HCT116 (cell line): ENCODE results near the gene CACNA1C. TPM values are rescaled to one million over a fixed set of nuclear protein-coding genes. Genes with fewer than 3 reads are reported as not detected.

Experiments
- ATAC-seq: fragments of 200-7000 bp; cut with Tn5 transposase; 2 replicates; pipeline ENCODE4 v1.9.1; 2020; ENCODE audit warnings: mild to moderate bottlenecking, moderate library complexity
- BruUV-seq: library from RNA; stranded (reverse); fragments of 400-500 nt; replicated peaks from 2 replicates; lab custom pipeline; 2021; lab: Mats Ljungman, UMichigan
- CTCF ChIA-PET: fragments of 300-600 bp; sonication (Branson Sonifier 250); formaldehyde crosslinking; loops from one replicate; lab custom pipeline; 2021; ENCODE audit warnings: antibody characterized with exemption; lab: Charles Lee
- POLR2A ChIA-PET: fragments of 300-600, 350-600 bp; sonication (Branson Sonifier 250); formaldehyde crosslinking; loops from one replicate; lab custom pipeline; 2021; ENCODE audit warnings: antibody characterized with exemption; lab: Charles Lee
- RAD21 ChIA-PET, 2 experiments: fragments of 300-600 bp; sonication (Branson Sonifier 250); formaldehyde crosslinking; loops; one replicate each; lab custom pipeline; 2023; ENCODE audit warnings: low total read pairs in 2 of 2; ENCODE audit not compliant: uncharacterized antibody in 2 of 2, unreplicated experiment in 2 of 2, low non-redundant PET in 1 of 2; lab: Charles Lee
- DNase-seq: peaks from one replicate; pipeline ENCODE4 v3.0.0-alpha.2; 2010; ENCODE audit warnings: low read depth, low spot score
- H2AFZ ChIP-seq: fragments of 200-600 bp; shearing (Covaris generic), sonication (generic); 2 replicates; pipeline ENCODE4 v1.6.1; 2017; ENCODE audit warnings: low read depth, mixed run types, mixed read lengths, antibody characterized with exemption, low read length; ENCODE audit not compliant: poor library complexity, severe bottlenecking
- H3K27ac ChIP-seq: 2 replicates; pipeline ENCODE4 v1.5.1; 2012; ENCODE audit warnings: low read depth, low read length
- H3K27me3 ChIP-seq: fragments of 200-600 bp; sonication (generic); 2 replicates; pipeline ENCODE4 v1.6.1; 2016; ENCODE audit warnings: mixed run types, low read length, mixed read lengths; ENCODE audit not compliant: insufficient read depth
- H3K36me3 ChIP-seq, 2 experiments: fragments of 200-500 bp in 1 of 2; fragments of 200-600 bp in 1 of 2; sonication (Bioruptor generic) in 1 of 2; sonication (generic) in 1 of 2; 2 replicates each; pipeline versions ENCODE4 v1.5.1 to v1.6.1; 2014 to 2016; ENCODE audit warnings: low read length in 2 of 2, inconsistent platforms in 1 of 2, mixed read lengths in 1 of 2, mixed run types in 1 of 2; ENCODE audit not compliant: insufficient read depth in 2 of 2, control insufficient read depth in 1 of 2
- H3K4me1 ChIP-seq, 2 experiments: fragments of 200-600 bp in 1 of 2; sonication (generic) in 1 of 2; 2 replicates each; pipeline versions ENCODE4 v1.5.1 to v1.6.1; 2012 to 2017; ENCODE audit warnings: low read length in 2 of 2, inconsistent platforms in 1 of 2, mild to moderate bottlenecking in 1 of 2, mixed read lengths in 1 of 2, mixed run types in 1 of 2, moderate library complexity in 1 of 2; ENCODE audit not compliant: insufficient read depth in 2 of 2, control insufficient read depth in 1 of 2
- H3K4me2 ChIP-seq: fragments of 200-600 bp; sonication (generic); 2 replicates; pipeline ENCODE4 v1.6.1; 2017; ENCODE audit warnings: mixed run types, low read length, mixed read lengths
- H3K4me3 ChIP-seq, 2 experiments: fragments of 200-600 bp in 1 of 2; sonication (generic) in 1 of 2; replicated peaks in 1 of 2; 2 replicates each; pipeline ENCODE4 v1.5.1; 2011 to 2016; ENCODE audit warnings: low read length in 2 of 2, control low read depth in 1 of 2, low read depth in 1 of 2, mild to moderate bottlenecking in 1 of 2, mixed read lengths in 1 of 2, mixed run types in 1 of 2
- H3K79me2 ChIP-seq: fragments of 200-600 bp; sonication (generic); 2 replicates; pipeline ENCODE4 v1.6.1; 2017; ENCODE audit warnings: mild to moderate bottlenecking, mixed run types, low read length, moderate library complexity, mixed read lengths; ENCODE audit not compliant: insufficient read depth
- H3K9ac ChIP-seq: fragments of 200-600 bp; sonication (generic); 2 replicates; pipeline ENCODE4 v1.6.1; 2016; ENCODE audit warnings: low read length, mixed read lengths
- H3K9me2 ChIP-seq: fragments of 200-600 bp; sonication (generic), shearing (Covaris generic); 2 replicates; pipeline ENCODE4 v1.6.1; 2017; ENCODE audit warnings: mixed run types, mild to moderate bottlenecking, moderate library complexity; ENCODE audit not compliant: insufficient read depth
- H3K9me3 ChIP-seq, 2 experiments: fragments of 200-500 bp in 1 of 2; fragments of 200-600 bp in 1 of 2; sonication (Bioruptor generic) in 1 of 2; sonication (generic) in 1 of 2; 2 replicates each; pipeline ENCODE4 v1.6.1; 2014 to 2017; ENCODE audit warnings: low read length in 2 of 2, mixed read lengths in 2 of 2, inconsistent platforms in 1 of 2, low read depth in 1 of 2, mild to moderate bottlenecking in 1 of 2, mixed run types in 1 of 2, moderate library complexity in 1 of 2; ENCODE audit not compliant: control insufficient read depth in 1 of 2, insufficient read depth in 1 of 2
- H4K20me1 ChIP-seq: fragments of 200-600 bp; sonication (generic), shearing (Covaris generic); 2 replicates; pipeline ENCODE4 v1.6.1; 2017; ENCODE audit warnings: mixed run types, mild to moderate bottlenecking, moderate library complexity; ENCODE audit not compliant: insufficient read depth
- CEBPB ChIP-seq: IDR thresholded peaks from 2 replicates; pipeline ENCODE4 v1.6.1; 2012; ENCODE audit warnings: low read depth
- EZH2 ChIP-seq: fragments of 200-600 bp; sonication (generic); IDR thresholded peaks from 2 replicates; pipeline ENCODE4 v1.6.1; 2017; ENCODE audit warnings: antibody characterized with exemption, mixed run types
- JUND ChIP-seq: IDR thresholded peaks from 2 replicates; pipeline ENCODE4 v1.6.1; 2012
- RAD21 ChIP-seq: IDR thresholded peaks from 2 replicates; pipeline ENCODE4 v1.6.1; 2012; ENCODE audit warnings: low read depth, mild to moderate bottlenecking
- REST ChIP-seq: IDR thresholded peaks from 2 replicates; pipeline ENCODE4 v1.6.1; 2012; ENCODE audit warnings: low read depth
- SP1 ChIP-seq: IDR thresholded peaks from 2 replicates; pipeline ENCODE4 v1.6.1; 2012; ENCODE audit warnings: low read depth
- TCF7L2 ChIP-seq: IDR thresholded peaks from 2 replicates; pipeline ENCODE4 v1.7.0; 2011; ENCODE audit warnings: borderline replicate concordance, inconsistent platforms; ENCODE audit not compliant: insufficient read depth, insufficient read length; ENCODE audit errors: extremely low read depth
- YY1 ChIP-seq: IDR thresholded peaks from 2 replicates; pipeline ENCODE4 v1.6.1; 2011; ENCODE audit warnings: low read length, low read depth, moderate library complexity, mild to moderate bottlenecking; ENCODE audit not compliant: insufficient replicate concordance; ENCODE audit errors: extremely low read depth
- intact Hi-C: fragments of 100-400 bp; cut with micrococcal nuclease; formaldehyde crosslinking; loops from 2 replicates; pipeline ENCODE4 v1.10.0; 2022
- total RNA-seq: library from RNA; stranded (reverse); gene quantifications from one replicate; pipeline ENCODE4 v1.2.1, GENCODE V29; 2021; ENCODE audit not compliant: unreplicated experiment
- TF ChIP-seq, protein P1 (sequence below): IDR thresholded peaks from 2 replicates; pipeline ENCODE4 v1.6.1; 2012
- TF ChIP-seq, protein P2 (sequence below), 3 experiments: fragments of 200-600 bp in 1 of 3; sonication (generic) in 1 of 3; IDR thresholded peaks in 2 of 3; conservative IDR thresholded peaks in 1 of 3; 2 replicates each; pipeline ENCODE4 v1.5.1; 2012 to 2017; ENCODE audit warnings: low read depth in 2 of 3, low read length in 2 of 3, antibody characterized with exemption in 1 of 3, borderline replicate concordance in 1 of 3, control low read depth in 1 of 3, mild to moderate bottlenecking in 1 of 3, mixed read lengths in 1 of 3, mixed run types in 1 of 3, moderate library complexity in 1 of 3; ENCODE audit not compliant: insufficient read depth in 1 of 3
- TF ChIP-seq, protein P3 (sequence below): IDR thresholded peaks from 2 replicates; pipeline ENCODE4 v1.6.1; 2011; ENCODE audit warnings: mild to moderate bottlenecking, low read length, moderate library complexity; ENCODE audit not compliant: insufficient replicate concordance; ENCODE audit errors: extremely low read depth

Gene CACNA1C
- total RNA-seq, 1 experiment from 2014 or later: 0.05 TPM

- no peaks in the 10 kb centered on the region for H3K9me2 ChIP-seq
- no peak overlapping the region for H3K4me2 ChIP-seq
- H4K20me1 ChIP-seq: no peaks in the 10 kb centered on the region
- no peaks in the 10 kb centered on the region for H3K4me1 ChIP-seq
- ChIA-PET RAD21 (no interaction called here), CTCF (no interaction called here), POLR2A (no interaction called here)
- no TSS peak for BruUV-seq
- H3K36me3 ChIP-seq: no peaks in the 10 kb centered on the region
- no peak for ATAC-seq
- no peak overlapping the region for H2AFZ ChIP-seq
- H3K27ac ChIP-seq: no peak overlapping the region
- no peak overlapping the region for H3K4me3 ChIP-seq
- H3K9ac ChIP-seq: no peak overlapping the region
- TF ChIP-seq REST (no peak), EZH2 (no peak), RAD21 (no peak)
- TF ChIP-seq, protein P1, sequence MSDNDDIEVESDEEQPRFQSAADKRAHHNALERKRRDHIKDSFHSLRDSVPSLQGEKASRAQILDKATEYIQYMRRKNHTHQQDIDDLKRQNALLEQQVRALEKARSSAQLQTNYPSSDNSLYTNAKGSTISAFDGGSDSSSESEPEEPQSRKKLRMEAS: no peak
- DNase-seq: no peak
- no peaks in the 10 kb centered on the region for H3K79me2 ChIP-seq
- H3K9me3 ChIP-seq: no peaks in the 10 kb centered on the region
- H3K27me3 ChIP-seq: peaks cover 29% of the 10 kb centered on the region
- intact Hi-C loops: no loop called here
Measured at GRCh38 chr12:2466211-2466610, 413.4 kb downstream of the CACNA1C start.

- ChIA-PET RAD21 (no interaction called here), POLR2A (no interaction called here), CTCF (no interaction called here)
- no peak overlapping the region for H3K4me2 ChIP-seq
- BruUV-seq: no TSS peak
- no peak overlapping the region for H3K27ac ChIP-seq
- intact Hi-C loops: no loop called here
- no peaks in the 10 kb centered on the region for H4K20me1 ChIP-seq
- no peaks in the 10 kb centered on the region for H3K9me2 ChIP-seq
- H3K9ac ChIP-seq: no peak overlapping the region
- no peaks in the 10 kb centered on the region for H3K9me3 ChIP-seq
- no peak overlapping the region for H2AFZ ChIP-seq
- ATAC-seq (no peak), DNase-seq (no peak)
- H3K27me3 ChIP-seq: peaks cover 35% of the 10 kb centered on the region
- H3K36me3 ChIP-seq: no peaks in the 10 kb centered on the region
- H3K4me3 ChIP-seq: no peak overlapping the region
- H3K79me2 ChIP-seq: no peaks in the 10 kb centered on the region
- no peaks in the 10 kb centered on the region for H3K4me1 ChIP-seq
- TF ChIP-seq JUND: no peak
- TF ChIP-seq SP1: no peak
- TF ChIP-seq, protein P2, sequence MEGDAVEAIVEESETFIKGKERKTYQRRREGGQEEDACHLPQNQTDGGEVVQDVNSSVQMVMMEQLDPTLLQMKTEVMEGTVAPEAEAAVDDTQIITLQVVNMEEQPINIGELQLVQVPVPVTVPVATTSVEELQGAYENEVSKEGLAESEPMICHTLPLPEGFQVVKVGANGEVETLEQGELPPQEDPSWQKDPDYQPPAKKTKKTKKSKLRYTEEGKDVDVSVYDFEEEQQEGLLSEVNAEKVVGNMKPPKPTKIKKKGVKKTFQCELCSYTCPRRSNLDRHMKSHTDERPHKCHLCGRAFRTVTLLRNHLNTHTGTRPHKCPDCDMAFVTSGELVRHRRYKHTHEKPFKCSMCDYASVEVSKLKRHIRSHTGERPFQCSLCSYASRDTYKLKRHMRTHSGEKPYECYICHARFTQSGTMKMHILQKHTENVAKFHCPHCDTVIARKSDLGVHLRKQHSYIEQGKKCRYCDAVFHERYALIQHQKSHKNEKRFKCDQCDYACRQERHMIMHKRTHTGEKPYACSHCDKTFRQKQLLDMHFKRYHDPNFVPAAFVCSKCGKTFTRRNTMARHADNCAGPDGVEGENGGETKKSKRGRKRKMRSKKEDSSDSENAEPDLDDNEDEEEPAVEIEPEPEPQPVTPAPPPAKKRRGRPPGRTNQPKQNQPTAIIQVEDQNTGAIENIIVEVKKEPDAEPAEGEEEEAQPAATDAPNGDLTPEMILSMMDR (IDR thresholded peaks at IDR 0.05 in 2 of 3, conservative IDR thresholded peaks at IDR 0.05 in 1 of 3; ENCODE audit: borderline replicate concordance in 1 of 3, insufficient read depth in 1 of 3, low read depth in 2 of 3, low read length in 2 of 3): no peak
- no peak for TF ChIP-seq YY1
- TF ChIP-seq CEBPB: no peak
- no peak for TF ChIP-seq TCF7L2
- TF ChIP-seq, protein P3, sequence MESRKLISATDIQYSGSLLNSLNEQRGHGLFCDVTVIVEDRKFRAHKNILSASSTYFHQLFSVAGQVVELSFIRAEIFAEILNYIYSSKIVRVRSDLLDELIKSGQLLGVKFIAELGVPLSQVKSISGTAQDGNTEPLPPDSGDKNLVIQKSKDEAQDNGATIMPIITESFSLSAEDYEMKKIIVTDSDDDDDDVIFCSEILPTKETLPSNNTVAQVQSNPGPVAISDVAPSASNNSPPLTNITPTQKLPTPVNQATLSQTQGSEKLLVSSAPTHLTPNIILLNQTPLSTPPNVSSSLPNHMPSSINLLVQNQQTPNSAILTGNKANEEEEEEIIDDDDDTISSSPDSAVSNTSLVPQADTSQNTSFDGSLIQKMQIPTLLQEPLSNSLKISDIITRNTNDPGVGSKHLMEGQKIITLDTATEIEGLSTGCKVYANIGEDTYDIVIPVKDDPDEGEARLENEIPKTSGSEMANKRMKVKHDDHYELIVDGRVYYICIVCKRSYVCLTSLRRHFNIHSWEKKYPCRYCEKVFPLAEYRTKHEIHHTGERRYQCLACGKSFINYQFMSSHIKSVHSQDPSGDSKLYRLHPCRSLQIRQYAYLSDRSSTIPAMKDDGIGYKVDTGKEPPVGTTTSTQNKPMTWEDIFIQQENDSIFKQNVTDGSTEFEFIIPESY: no peak
Measured at GRCh38 chr12:2467447-2468195, 414.8 kb downstream of the CACNA1C start.
